Stimulated activated naive CD8-positive, alpha-beta T cell treated with anti-CD3 and anti-CD28 coated beads, Interleukin-15, amount 100 ng/mL, for 72 hours (primary cell): Measurements from ENCODE around the gene IDH3A.
A peak's percentile ranks its signal among the peaks of the same experiment; 100 is the strongest.

ENCODE experiments used
- ATAC-seq: fragments of 150-1000 bp; cut with Tn5 transposase; 2 replicates; pipeline ENCODE4 v1.10.0; 2021; ENCODE audit warnings: mild to moderate bottlenecking, moderate library complexity
- DNase-seq, 2 donors: peaks; one replicate each; pipeline ENCODE4 v3.0.0; 2021 to 2022
- H3K27ac Mint-ChIP-seq, 2 donors: one replicate each; pipeline ENCODE4 v1.8.0; 2022; ENCODE audit warnings: mild to moderate bottlenecking in 2 of 2, mixed read lengths in 2 of 2, moderate library complexity in 2 of 2
- H3K27me3 Mint-ChIP-seq: one replicate; pipeline ENCODE4 v1.8.0; 2022; ENCODE audit warnings: mixed read lengths
- H3K4me1 Mint-ChIP-seq: one replicate; pipeline ENCODE4 v1.8.0; 2022; ENCODE audit warnings: mild to moderate bottlenecking, mixed read lengths
- H3K4me3 Mint-ChIP-seq, 2 donors: one replicate each; pipeline ENCODE4 v1.8.0; 2022; ENCODE audit warnings: mild to moderate bottlenecking in 2 of 2, mixed read lengths in 2 of 2, moderate library complexity in 1 of 2
- H3K9me3 Mint-ChIP-seq, 2 donors: one replicate each; pipeline ENCODE4 v1.8.0; 2022; ENCODE audit warnings: mixed read lengths in 2 of 2

The IDH3A gene

GRCh38 chr15:78149068-78149804, at the start of gene IDH3A:
Gene IDH3A, plus strand, starts transcription at chr15:78149362. Its CDS starts 42 bp downstream, at chr15:78149404.
- ATAC-seq = peak; percentile 95
- no peaks in the 10 kb centered on the region for H3K9me3 Mint-ChIP-seq
- DNase-seq = peak; percentile 98 to 99
- H3K4me1 Mint-ChIP-seq = peaks cover 45% of the 10 kb centered on the region
- peak within 1 kb of the TSS; percentile 90 to 98 for H3K4me3 Mint-ChIP-seq
- peak within 1 kb of the TSS; percentile 93 to 96 for H3K27ac Mint-ChIP-seq
- H3K27me3 Mint-ChIP-seq = no peaks in the 10 kb centered on the region

- no peak for ATAC-seq
- Mint-ChIP-seq H3K27me3 (no peaks in the 10 kb centered on the region), H3K9me3 (no peaks in the 10 kb centered on the region), H3K4me1 (peaks cover 38% of the 10 kb centered on the region), H3K27ac (peak overlapping the region; percentile 10 to 63), H3K4me3 (no peak overlapping the region)
- no peak for DNase-seq
Measured at GRCh38 chr15:78100886-78101285, 48.3 kb upstream of the IDH3A start.

GRCh38 chr15:78101423-78102105, 47.6 kb upstream of the IDH3A start:
- H3K9me3 Mint-ChIP-seq = no peaks in the 10 kb centered on the region
- ATAC-seq = no peak
- no peak overlapping the region for H3K4me3 Mint-ChIP-seq
- H3K4me1 Mint-ChIP-seq = peaks cover 44% of the 10 kb centered on the region
- no peak for DNase-seq
- H3K27me3 Mint-ChIP-seq = no peaks in the 10 kb centered on the region
- H3K27ac Mint-ChIP-seq = peak overlapping the region in 1 of 2 donors; percentile 63

GRCh38 chr15:78102211-78102610, 47.0 kb upstream of the IDH3A start:
- Mint-ChIP-seq H3K4me3 (no peak overlapping the region), H3K9me3 (no peaks in the 10 kb centered on the region), H3K27ac (peak overlapping the region in 1 of 2 donors; percentile 75), H3K4me1 (peaks cover 51% of the 10 kb centered on the region), H3K27me3 (no peaks in the 10 kb centered on the region)
- no peak for DNase-seq
- no peak for ATAC-seq

DNA sequence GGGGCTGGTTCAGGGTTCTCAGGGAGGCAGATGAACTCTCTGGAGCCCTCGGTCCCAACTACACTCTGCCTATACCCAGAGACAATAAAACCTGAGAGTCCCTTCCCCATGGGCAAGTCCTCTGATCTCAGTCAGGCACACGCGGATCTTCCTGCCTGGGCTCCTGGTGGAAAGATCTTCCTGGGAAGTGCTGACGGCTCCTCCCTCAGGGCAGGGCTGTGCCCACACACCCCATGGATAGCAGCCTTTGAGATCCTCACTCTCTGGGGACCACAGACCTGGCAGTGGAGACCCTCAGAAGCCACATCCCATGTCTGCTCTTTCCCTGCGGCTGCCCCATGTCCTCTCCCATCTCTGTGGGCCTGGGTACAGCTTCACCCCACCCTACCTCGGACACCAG, 46.4 kb upstream of the IDH3A start:
- Mint-ChIP-seq H3K9me3 (no peaks in the 10 kb centered on the region), H3K4me1 (peaks cover 56% of the 10 kb centered on the region), H3K27me3 (no peaks in the 10 kb centered on the region), H3K4me3 (peak overlapping the region in 1 of 2 donors; percentile 70), H3K27ac (peak overlapping the region; percentile 75 to 96)
- DNase-seq (no peak), ATAC-seq (no peak)

DNA sequence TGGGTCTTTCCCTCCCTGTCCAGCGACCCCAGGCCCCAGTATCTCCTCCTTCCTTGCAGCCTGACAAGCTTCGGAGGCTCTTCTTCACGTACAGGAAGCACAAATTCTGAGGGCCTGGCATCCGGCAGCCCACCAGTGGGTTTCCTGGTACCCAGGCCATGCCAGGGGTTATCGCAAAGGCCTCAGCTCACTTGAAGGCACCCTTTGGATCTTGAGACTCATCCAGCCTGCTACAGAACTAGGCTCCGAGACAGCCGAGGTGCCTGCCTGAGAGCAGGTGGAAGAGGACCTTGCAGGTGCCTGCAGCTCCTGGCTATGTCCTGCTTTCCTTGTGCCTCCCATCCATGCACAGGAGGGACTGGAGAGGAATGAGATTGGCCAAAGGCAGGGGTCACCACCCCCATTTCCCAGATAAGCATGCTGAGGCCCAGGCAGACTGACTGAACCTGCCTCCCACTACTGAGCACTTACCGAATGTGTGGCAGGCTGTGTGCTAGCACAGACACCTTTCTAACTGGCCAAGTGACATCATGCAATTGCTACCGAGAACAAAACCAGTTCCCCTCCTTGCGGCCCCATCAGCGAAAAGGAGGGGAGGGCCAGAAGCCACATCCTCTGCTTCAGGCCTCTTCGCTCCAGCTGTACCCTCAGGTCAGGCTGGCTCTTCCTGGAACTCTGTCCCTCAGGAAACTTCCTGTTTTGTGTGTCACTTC, 45.6 kb upstream of the IDH3A start:
- DNase-seq (peak; percentile 66 to 87), ATAC-seq (peak; percentile 92)
- H3K4me3 Mint-ChIP-seq = peak overlapping the region; percentile 70 to 71
- H3K27ac Mint-ChIP-seq = peak overlapping the region; percentile 95 to 96
- H3K4me1 Mint-ChIP-seq = peaks cover 64% of the 10 kb centered on the region
- H3K27me3 Mint-ChIP-seq = no peaks in the 10 kb centered on the region
- H3K9me3 Mint-ChIP-seq = no peaks in the 10 kb centered on the region

DNA sequence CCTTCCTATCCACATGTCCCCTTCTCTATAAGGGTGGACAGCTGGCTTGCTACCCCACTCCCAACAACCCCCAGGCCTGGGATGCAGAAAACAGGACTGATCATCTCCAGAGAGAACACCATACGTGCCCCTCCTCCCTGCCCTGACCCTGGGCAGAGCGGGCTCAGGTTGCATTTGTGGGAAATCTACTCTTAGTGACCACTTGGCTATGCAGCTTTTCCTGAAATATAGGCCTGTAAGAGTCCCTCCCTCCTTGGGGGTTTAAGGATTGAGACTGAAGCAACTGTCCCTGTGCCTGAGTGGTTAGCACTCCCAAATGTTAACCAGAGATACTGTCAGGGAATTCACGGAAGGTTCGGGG, 45.1 kb upstream of the IDH3A start:
- no peak for DNase-seq
- Mint-ChIP-seq H3K9me3 (no peaks in the 10 kb centered on the region), H3K4me3 (peak overlapping the region; percentile 70 to 71), H3K4me1 (peaks cover 69% of the 10 kb centered on the region), H3K27me3 (no peaks in the 10 kb centered on the region), H3K27ac (peak overlapping the region in 1 of 2 donors; percentile 74)
- ATAC-seq = peak; percentile 48

- H3K4me1 Mint-ChIP-seq = peaks cover 69% of the 10 kb centered on the region
- peak overlapping the region; percentile 40 to 70 for H3K4me3 Mint-ChIP-seq
- ATAC-seq (no peak), DNase-seq (no peak)
- H3K27me3 Mint-ChIP-seq = no peaks in the 10 kb centered on the region
- peak overlapping the region; percentile 36 to 95 for H3K27ac Mint-ChIP-seq
- no peaks in the 10 kb centered on the region for H3K9me3 Mint-ChIP-seq
Measured at GRCh38 chr15:78104566-78105475, 44.3 kb upstream of the IDH3A start.

GRCh38 chr15:78105476-78106241, 43.5 kb upstream of the IDH3A start:
- ATAC-seq = no peak
- Mint-ChIP-seq H3K27me3 (no peaks in the 10 kb centered on the region), H3K27ac (peak overlapping the region in 1 of 2 donors; percentile 95), H3K4me3 (peak overlapping the region; percentile 3 to 11), H3K9me3 (no peaks in the 10 kb centered on the region), H3K4me1 (peaks cover 69% of the 10 kb centered on the region)
- DNase-seq = peak in 1 of 2 donors; percentile 12

GRCh38 chr15:78107471-78107870, 41.7 kb upstream of the IDH3A start:
- Mint-ChIP-seq H3K27ac (no peak overlapping the region), H3K4me3 (no peak overlapping the region), H3K9me3 (no peaks in the 10 kb centered on the region), H3K27me3 (no peaks in the 10 kb centered on the region), H3K4me1 (peaks cover 66% of the 10 kb centered on the region)
- no peak for ATAC-seq
- DNase-seq = no peak

GRCh38 chr15:78108300-78109084, 40.7 kb upstream of the IDH3A start:
- Mint-ChIP-seq H3K4me3 (no peak overlapping the region), H3K9me3 (no peaks in the 10 kb centered on the region), H3K4me1 (peaks cover 60% of the 10 kb centered on the region), H3K27me3 (no peaks in the 10 kb centered on the region), H3K27ac (peak overlapping the region in 1 of 2 donors; percentile 15)
- DNase-seq (peak; percentile 81 to 87), ATAC-seq (peak; percentile 77)

GRCh38 chr15:78109156-78109555, 40.0 kb upstream of the IDH3A start:
- Mint-ChIP-seq H3K4me1 (peaks cover 54% of the 10 kb centered on the region), H3K4me3 (no peak overlapping the region), H3K27me3 (no peaks in the 10 kb centered on the region), H3K9me3 (no peaks in the 10 kb centered on the region), H3K27ac (no peak overlapping the region)
- DNase-seq = no peak
- no peak for ATAC-seq

- no peaks in the 10 kb centered on the region for H3K27me3 Mint-ChIP-seq
- no peak for DNase-seq
- no peak overlapping the region for H3K27ac Mint-ChIP-seq
- ATAC-seq = no peak
- peaks cover 44% of the 10 kb centered on the region for H3K4me1 Mint-ChIP-seq
- H3K4me3 Mint-ChIP-seq = no peak overlapping the region
- no peaks in the 10 kb centered on the region for H3K9me3 Mint-ChIP-seq
Measured at GRCh38 chr15:78110096-78110495, 39.1 kb upstream of the IDH3A start.
